Activated CD8-positive, alpha-beta T cell treated with anti-CD3 and anti-CD28 coated beads for 36 hours (primary cell): ENCODE results near the gene LMOD3. TPM values are rescaled to one million over a fixed set of nuclear protein-coding genes. Genes with fewer than 3 reads are reported as not detected.

ENCODE experiments used
- ATAC-seq: fragments of 200-7000 bp; cut with Tn5 transposase; one replicate; pipeline ENCODE4 v1.10.0; 2021; ENCODE audit warnings: mild to moderate bottlenecking, moderate library complexity
- CTCF ChIA-PET: fragments of 350-600 bp; sonication (Branson Sonifier 250); formaldehyde crosslinking; loops from one replicate; lab custom pipeline; 2021; ENCODE audit warnings: antibody characterized with exemption; lab: Charles Lee
- POLR2A ChIA-PET: fragments of 350-600 bp; sonication (Branson Sonifier 250); formaldehyde crosslinking; loops from one replicate; lab custom pipeline; 2021; ENCODE audit warnings: antibody characterized with exemption; lab: Charles Lee
- DNase-seq: peaks from one replicate; pipeline ENCODE4 v3.0.0-alpha.2; 2020
- H3K27ac Mint-ChIP-seq: one replicate; pipeline ENCODE4 v1.8.0; 2021; ENCODE audit warnings: mild to moderate bottlenecking, mixed read lengths
- H3K27me3 Mint-ChIP-seq: one replicate; pipeline ENCODE4 v1.8.0; 2021; ENCODE audit warnings: mixed read lengths
- H3K36me3 Mint-ChIP-seq: one replicate; pipeline ENCODE4 v1.8.0; 2021; ENCODE audit warnings: low read depth, mixed read lengths
- H3K4me1 Mint-ChIP-seq: one replicate; pipeline ENCODE4 v1.8.0; 2021; ENCODE audit warnings: low read depth, mixed read lengths
- H3K4me3 Mint-ChIP-seq: one replicate; pipeline ENCODE4 v1.8.0; 2021; ENCODE audit warnings: mild to moderate bottlenecking, moderate library complexity, mixed read lengths
- H3K9me3 Mint-ChIP-seq: one replicate; pipeline ENCODE4 v1.8.0; 2021; ENCODE audit warnings: mixed read lengths
- CTCF ChIP-seq: fragments of 200-600 bp; IDR thresholded peaks from one replicate; pipeline ENCODE4 v1.8.0; 2022; ENCODE audit warnings: antibody characterized with exemption, mild to moderate bottlenecking
- intact Hi-C: fragments of 100-400 bp; cut with micrococcal nuclease; formaldehyde crosslinking; loops from one replicate; pipeline ENCODE4 v1.10.0; 2022
- total RNA-seq, 2 experiments: library from RNA; stranded (reverse); gene quantifications; one replicate each; pipeline ENCODE4 v1.2.3, GENCODE V29; 2021

Gene LMOD3
- not detected for total RNA-seq

- peaks cover 2% of the 10 kb centered on the region for H3K27me3 Mint-ChIP-seq
- ChIA-PET POLR2A (no interaction called here), CTCF (interaction anchor here (1.2 to 5.6 kb wide), 5 partner anchors 9 to 287 kb away, joined by 3 to 68 read pairs (median 21); no protein-coding TSS in a partner anchor)
- TF ChIP-seq CTCF, result no peak
- intact Hi-C loops, result loop anchor here (5.0 to 10.0 kb wide), 2 partner anchors 40 to 302 kb away; no protein-coding TSS in a partner anchor
- no peak within 1 kb of the TSS for H3K27ac Mint-ChIP-seq
- no peak within 1 kb of the TSS for H3K4me3 Mint-ChIP-seq
- DNase-seq (no peak), ATAC-seq (no peak)
- peaks cover 5% of the 10 kb centered on the region for H3K4me1 Mint-ChIP-seq
- no peaks in the 10 kb centered on the region for H3K36me3 Mint-ChIP-seq
- H3K9me3 Mint-ChIP-seq, result no peaks in the 10 kb centered on the region
Measured at GRCh38 chr3:69122403-69122802, at the start of gene LMOD3. Gene LMOD3 (minus strand): TSS chr3:69122595. CDS start chr3:69122386, 209 bp downstream.

GRCh38 chr3:69172058-69172457, 49.7 kb upstream of the LMOD3 start:
- H3K27me3 Mint-ChIP-seq, result no peaks in the 10 kb centered on the region
- no peaks in the 10 kb centered on the region for H3K4me1 Mint-ChIP-seq
- H3K36me3 Mint-ChIP-seq, result peaks cover 10% of the 10 kb centered on the region
- H3K27ac Mint-ChIP-seq, result no peak overlapping the region
- POLR2A ChIA-PET, result interaction anchor here (0.6 kb wide), 1 partner anchor 13 kb away, joined by 3 read pairs; no protein-coding TSS in a partner anchor
- TF ChIP-seq CTCF, result no peak
- intact Hi-C loops, result no loop called here
- H3K4me3 Mint-ChIP-seq, result no peak overlapping the region
- CTCF ChIA-PET, result interaction anchor here (1.0 to 5.3 kb wide), 4 partner anchors 10 to 238 kb away, joined by 3 to 29 read pairs (median 8); no protein-coding TSS in a partner anchor
- no peak for ATAC-seq
- no peaks in the 10 kb centered on the region for H3K9me3 Mint-ChIP-seq
- no peak for DNase-seq

GRCh38 chr3:69166446-69166845, 44.1 kb upstream of the LMOD3 start:
- intact Hi-C loops, result no loop called here
- peaks cover 7% of the 10 kb centered on the region for H3K4me1 Mint-ChIP-seq
- H3K27ac Mint-ChIP-seq, result no peak overlapping the region
- H3K36me3 Mint-ChIP-seq, result peaks cover 2% of the 10 kb centered on the region
- ATAC-seq, result no peak
- POLR2A ChIA-PET, result no interaction called here
- TF ChIP-seq CTCF, result no peak
- CTCF ChIA-PET, result interaction anchor here (1.2 to 1.3 kb wide), 2 partner anchors 12 to 138 kb away, joined by 3 to 4 read pairs; no protein-coding TSS in a partner anchor
- H3K4me3 Mint-ChIP-seq, result no peak overlapping the region
- H3K9me3 Mint-ChIP-seq, result no peaks in the 10 kb centered on the region
- H3K27me3 Mint-ChIP-seq, result no peaks in the 10 kb centered on the region
- DNase-seq, result no peak

GRCh38 chr3:69165744-69166143, 43.3 kb upstream of the LMOD3 start:
- POLR2A ChIA-PET, result interaction anchor here (0.6 kb wide), 1 partner anchor 210 kb away, joined by 4 read pairs; no protein-coding TSS in a partner anchor

More at GRCh38 chr3:69165744-69166143, 43.3 kb upstream of the LMOD3 start:
- Mint-ChIP-seq H3K27ac (no peak overlapping the region), H3K27me3 (no peaks in the 10 kb centered on the region), H3K9me3 (no peaks in the 10 kb centered on the region), H3K36me3 (no peaks in the 10 kb centered on the region), H3K4me1 (peaks cover 10% of the 10 kb centered on the region), H3K4me3 (no peak overlapping the region)
- DNase-seq (no peak), ATAC-seq (no peak)
- TF ChIP-seq CTCF, result no peak
- CTCF ChIA-PET, result interaction anchor here (0.8 to 1.9 kb wide), 9 partner anchors 8 to 246 kb away, joined by 3 to 11 read pairs (median 3); no protein-coding TSS in a partner anchor
- intact Hi-C loops, result no loop called here
